Measurements from ENCODE around the gene SUN5.

- no peak for TF ChIP-seq CTCF (IDR thresholded peaks at IDR 0.05; ENCODE audit: low read depth, low read length, poor library complexity, severe bottlenecking)
- no peak for TF ChIP-seq EZH2phosphoT487 (IDR thresholded peaks at IDR 0.05; ENCODE audit: borderline replicate concordance, low read length)
These were observed 23.9 kb downstream of the SUN5 start for GRCh38 chr20:32980131-32980941.

Data from DOHH2 (cell line).